HFFc6 (cell line): ENCODE measurements around the gene DGLUCY. TPM values are rescaled to one million over a fixed set of nuclear protein-coding genes. Genes with fewer than 3 reads are reported as not detected.

Experiments used
- DNase-seq: peaks from one replicate; pipeline ENCODE4 v3.0.0-alpha.2; 2018
- H3K27ac Mint-ChIP-seq: 2 replicates; pipeline ENCODE4 v1.8.0; 2020; ENCODE audit warnings: mild to moderate bottlenecking, mixed read lengths
- H3K27me3 Mint-ChIP-seq: 2 replicates; pipeline ENCODE4 v1.8.0; 2021; ENCODE audit warnings: mild to moderate bottlenecking, moderate library complexity, mixed read lengths; ENCODE audit not compliant: insufficient read depth
- H3K36me3 Mint-ChIP-seq: 2 replicates; pipeline ENCODE4 v1.8.0; 2021; ENCODE audit warnings: low read depth, mixed read lengths
- H3K4me1 Mint-ChIP-seq: 2 replicates; pipeline ENCODE4 v1.8.0; 2020; ENCODE audit warnings: low read depth, mixed read lengths
- H3K4me3 Mint-ChIP-seq: 2 replicates; pipeline ENCODE4 v1.8.0; 2020; ENCODE audit warnings: mild to moderate bottlenecking, moderate library complexity, mixed read lengths
- H3K9me3 Mint-ChIP-seq: 2 replicates; pipeline ENCODE4 v1.8.0; 2020; ENCODE audit warnings: mild to moderate bottlenecking, mixed read lengths
- total RNA-seq, 6 experiments: library from RNA; stranded (reverse); fragmentation: NEBNext Ultra II Directional; extraction: Animal tissue kit (Norgen Biotek cat#: 25700); gene quantifications; 2 replicates in 1 of 6; 3 replicates in 5 of 6; pipeline ENCODE4 v1.2.3, GENCODE V29; 2021
- TF ChIP-seq, protein P1 (sequence below): fragments of 200-600 bp; sonication (generic); IDR thresholded peaks from 2 replicates; pipeline ENCODE4 v1.5.0; 2021; ENCODE audit warnings: antibody characterized with exemption, mild to moderate bottlenecking

DGLUCY gene
- total RNA-seq, 6 experiments from 2014 or later: 13.5 to 18.1 (median 15.2) TPM

- TF ChIP-seq, protein P1, sequence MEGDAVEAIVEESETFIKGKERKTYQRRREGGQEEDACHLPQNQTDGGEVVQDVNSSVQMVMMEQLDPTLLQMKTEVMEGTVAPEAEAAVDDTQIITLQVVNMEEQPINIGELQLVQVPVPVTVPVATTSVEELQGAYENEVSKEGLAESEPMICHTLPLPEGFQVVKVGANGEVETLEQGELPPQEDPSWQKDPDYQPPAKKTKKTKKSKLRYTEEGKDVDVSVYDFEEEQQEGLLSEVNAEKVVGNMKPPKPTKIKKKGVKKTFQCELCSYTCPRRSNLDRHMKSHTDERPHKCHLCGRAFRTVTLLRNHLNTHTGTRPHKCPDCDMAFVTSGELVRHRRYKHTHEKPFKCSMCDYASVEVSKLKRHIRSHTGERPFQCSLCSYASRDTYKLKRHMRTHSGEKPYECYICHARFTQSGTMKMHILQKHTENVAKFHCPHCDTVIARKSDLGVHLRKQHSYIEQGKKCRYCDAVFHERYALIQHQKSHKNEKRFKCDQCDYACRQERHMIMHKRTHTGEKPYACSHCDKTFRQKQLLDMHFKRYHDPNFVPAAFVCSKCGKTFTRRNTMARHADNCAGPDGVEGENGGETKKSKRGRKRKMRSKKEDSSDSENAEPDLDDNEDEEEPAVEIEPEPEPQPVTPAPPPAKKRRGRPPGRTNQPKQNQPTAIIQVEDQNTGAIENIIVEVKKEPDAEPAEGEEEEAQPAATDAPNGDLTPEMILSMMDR: no peak
- Mint-ChIP-seq H3K4me1 (0 out of 2 replicates have a peak, but pooled peaks cover 11% of the 10 kb centered on the region), H3K4me3 (no peak overlapping the region), H3K36me3 (no peaks in the 10 kb centered on the region), H3K27ac (no peak overlapping the region), H3K27me3 (no peaks in the 10 kb centered on the region; the same call in 1 of the 2 replicates), H3K9me3 (no peaks in the 10 kb centered on the region)
- no peak for DNase-seq
These were observed 142.8 kb downstream of the DGLUCY start for GRCh38 chr14:91256661-91257060.

GRCh38 chr14:91257328-91258010 is 143.6 kb downstream of the DGLUCY start:
- Mint-ChIP-seq H3K27ac (no peak overlapping the region), H3K4me1 (0 out of 2 replicates have a peak, but pooled peaks cover 11% of the 10 kb centered on the region), H3K36me3 (no peaks in the 10 kb centered on the region), H3K9me3 (no peaks in the 10 kb centered on the region), H3K4me3 (no peak overlapping the region), H3K27me3 (no peaks in the 10 kb centered on the region; the same call in none of the 2 replicates)
- TF ChIP-seq, protein P1: no peak
- DNase-seq: no peak

- TF ChIP-seq, protein P1: no peak
- H3K9me3 Mint-ChIP-seq: no peaks in the 10 kb centered on the region
- H3K27ac Mint-ChIP-seq: no peak overlapping the region
- no peak overlapping the region for H3K4me3 Mint-ChIP-seq
- 0 out of 2 replicates have a peak, but pooled peaks cover 11% of the 10 kb centered on the region for H3K4me1 Mint-ChIP-seq
- H3K36me3 Mint-ChIP-seq: no peaks in the 10 kb centered on the region
- DNase-seq: no peak
- H3K27me3 Mint-ChIP-seq: peaks cover 1% of the 10 kb centered on the region
These were observed 144.2 kb downstream of the DGLUCY start for GRCh38 chr14:91258011-91258618.

GRCh38 chr14:91258876-91259275 is 145.0 kb downstream of the DGLUCY start:
- TF ChIP-seq, protein P1: no peak
- no peaks in the 10 kb centered on the region for H3K36me3 Mint-ChIP-seq
- H3K4me1 Mint-ChIP-seq: 0 out of 2 replicates have a peak, but pooled peaks cover 11% of the 10 kb centered on the region
- no peak for DNase-seq
- H3K4me3 Mint-ChIP-seq: no peak overlapping the region
- no peaks in the 10 kb centered on the region for H3K9me3 Mint-ChIP-seq
- H3K27me3 Mint-ChIP-seq: peaks cover 1% of the 10 kb centered on the region
- no peak overlapping the region for H3K27ac Mint-ChIP-seq

DNA sequence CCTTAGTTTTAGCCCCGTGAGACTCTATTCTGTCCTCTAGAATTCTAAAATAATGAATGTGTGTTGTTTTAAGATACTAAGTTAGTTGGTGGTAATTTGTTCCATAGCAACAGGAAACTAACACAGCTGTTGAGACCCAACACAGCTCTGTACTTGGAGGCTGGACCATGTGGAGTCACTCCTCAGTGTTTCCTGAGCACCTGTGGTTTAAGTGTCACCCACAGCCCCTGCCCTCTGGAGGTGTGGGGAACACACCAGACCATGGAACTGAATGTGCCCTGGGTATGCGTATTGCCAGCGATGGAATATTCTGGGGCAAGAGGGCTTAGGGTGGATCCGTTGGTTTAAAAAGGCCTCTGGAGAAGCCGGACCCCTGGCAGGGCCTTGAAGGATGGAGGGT is 147.2 kb downstream of the DGLUCY start:
- Mint-ChIP-seq H3K27me3 (peaks cover 8% of the 10 kb centered on the region), H3K36me3 (no peaks in the 10 kb centered on the region), H3K4me3 (no peak overlapping the region), H3K4me1 (0 out of 2 replicates have a peak, but pooled peaks cover 11% of the 10 kb centered on the region), H3K9me3 (no peaks in the 10 kb centered on the region), H3K27ac (no peak overlapping the region)
- DNase-seq: no peak
- TF ChIP-seq, protein P1: no peak
